Activated T-cell treated with anti-CD3 and anti-CD28 coated beads for 1 hour (primary cell): ENCODE measurements around the gene MVD.

Experiments used
- DNase-seq: peaks from one replicate; pipeline ENCODE4 v3.0.0-alpha.2; 2020; ENCODE audit warnings: low read depth

The MVD gene

DNA sequence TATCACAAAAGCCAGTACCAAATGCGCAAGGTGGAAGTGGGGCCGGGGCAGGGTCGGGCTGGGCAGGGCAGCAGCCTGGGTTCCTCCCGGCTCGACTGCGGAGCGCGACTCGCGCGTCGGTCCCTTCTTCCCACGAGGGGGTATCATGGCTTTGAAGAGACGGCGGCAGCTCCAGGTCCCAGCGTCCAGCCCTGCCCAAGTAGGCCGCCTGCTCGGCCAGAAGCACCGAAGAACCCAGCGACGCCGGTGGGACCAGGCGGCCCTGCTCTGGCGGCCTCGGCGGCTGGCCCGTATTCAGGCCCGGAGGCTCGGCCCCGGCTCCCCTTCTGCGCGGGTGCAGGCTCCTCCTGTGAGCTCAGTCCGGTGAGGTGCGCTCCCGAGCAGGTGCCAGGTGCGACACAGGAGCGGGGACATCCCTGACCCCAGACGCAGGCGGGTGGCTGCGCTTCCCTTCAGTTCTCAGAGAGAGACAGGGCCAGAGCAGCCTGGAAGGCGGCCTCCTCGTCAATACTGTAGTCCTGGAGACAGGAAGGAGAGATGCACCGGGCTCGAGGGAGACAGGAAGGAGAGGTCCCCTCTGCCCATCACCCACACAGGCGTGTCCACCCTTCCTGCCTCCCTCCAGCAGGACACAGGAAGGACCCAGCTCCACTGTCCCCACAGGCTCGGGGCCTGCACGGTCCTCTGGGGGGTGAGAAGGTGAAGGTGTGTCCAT lies 34.4 kb upstream of the MVD start:
- no peak for DNase-seq

DNA sequence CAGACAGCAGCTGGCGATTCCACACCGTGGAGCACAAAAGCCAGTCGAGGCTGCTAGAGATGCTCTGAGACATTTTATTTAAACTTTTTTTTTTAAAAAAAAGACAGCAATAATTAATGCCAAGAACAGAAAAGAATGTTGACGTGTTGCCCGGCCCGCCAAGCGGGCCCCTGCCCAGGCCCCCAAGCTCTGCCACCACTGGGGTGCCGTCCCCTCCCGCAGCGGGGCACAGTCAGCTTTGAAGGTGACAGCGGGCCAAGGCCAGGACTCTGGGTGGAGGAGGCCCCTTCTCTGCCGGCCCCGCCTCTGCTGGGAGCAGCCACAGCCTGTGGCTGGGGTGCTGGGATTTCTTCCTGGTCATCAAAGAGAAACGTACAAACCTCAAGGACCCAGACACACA lies 33.5 kb upstream of the MVD start:
- no peak for DNase-seq

DNA sequence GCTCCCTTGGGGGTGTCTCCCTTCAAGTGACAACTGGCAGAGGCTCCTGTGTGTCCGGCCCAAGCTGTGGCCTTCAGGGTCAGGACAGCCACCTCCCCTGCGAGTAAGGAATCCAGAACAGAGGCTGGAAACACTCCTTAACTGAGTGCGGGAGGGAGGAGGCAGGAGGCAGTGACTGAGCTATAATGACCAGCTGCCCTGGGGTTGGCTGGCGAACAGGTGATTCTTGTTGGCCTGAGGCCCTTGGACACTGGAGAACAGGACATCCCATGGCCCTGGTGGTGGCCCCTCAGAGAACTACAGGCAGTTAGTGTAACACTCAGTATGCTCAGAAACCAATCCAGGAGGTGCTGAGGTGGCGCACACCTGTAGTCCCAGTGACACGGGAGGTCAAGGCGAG lies 32.9 kb upstream of the MVD start:
- DNase-seq = no peak

DNA sequence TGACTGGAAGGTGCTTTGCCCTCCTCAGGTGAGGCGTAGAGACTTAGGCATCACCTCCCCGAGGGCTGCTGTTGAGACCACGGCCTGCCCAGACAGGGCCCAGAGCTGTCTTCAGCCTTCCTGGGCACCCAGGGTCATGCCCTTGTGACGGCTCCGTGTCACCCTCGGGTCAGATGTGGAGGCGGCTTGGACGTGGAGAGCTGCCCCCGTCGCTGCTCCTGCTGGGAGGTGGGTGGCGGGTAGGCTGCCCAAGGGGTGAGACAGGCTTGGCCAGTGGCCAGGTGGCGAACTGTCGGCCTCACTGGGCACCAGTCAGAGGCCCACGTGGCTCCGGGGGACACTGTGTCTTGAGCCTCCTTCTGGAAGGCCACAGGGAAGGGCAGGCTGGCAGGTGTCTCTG lies 32.3 kb upstream of the MVD start:
- DNase-seq = no peak

DNA sequence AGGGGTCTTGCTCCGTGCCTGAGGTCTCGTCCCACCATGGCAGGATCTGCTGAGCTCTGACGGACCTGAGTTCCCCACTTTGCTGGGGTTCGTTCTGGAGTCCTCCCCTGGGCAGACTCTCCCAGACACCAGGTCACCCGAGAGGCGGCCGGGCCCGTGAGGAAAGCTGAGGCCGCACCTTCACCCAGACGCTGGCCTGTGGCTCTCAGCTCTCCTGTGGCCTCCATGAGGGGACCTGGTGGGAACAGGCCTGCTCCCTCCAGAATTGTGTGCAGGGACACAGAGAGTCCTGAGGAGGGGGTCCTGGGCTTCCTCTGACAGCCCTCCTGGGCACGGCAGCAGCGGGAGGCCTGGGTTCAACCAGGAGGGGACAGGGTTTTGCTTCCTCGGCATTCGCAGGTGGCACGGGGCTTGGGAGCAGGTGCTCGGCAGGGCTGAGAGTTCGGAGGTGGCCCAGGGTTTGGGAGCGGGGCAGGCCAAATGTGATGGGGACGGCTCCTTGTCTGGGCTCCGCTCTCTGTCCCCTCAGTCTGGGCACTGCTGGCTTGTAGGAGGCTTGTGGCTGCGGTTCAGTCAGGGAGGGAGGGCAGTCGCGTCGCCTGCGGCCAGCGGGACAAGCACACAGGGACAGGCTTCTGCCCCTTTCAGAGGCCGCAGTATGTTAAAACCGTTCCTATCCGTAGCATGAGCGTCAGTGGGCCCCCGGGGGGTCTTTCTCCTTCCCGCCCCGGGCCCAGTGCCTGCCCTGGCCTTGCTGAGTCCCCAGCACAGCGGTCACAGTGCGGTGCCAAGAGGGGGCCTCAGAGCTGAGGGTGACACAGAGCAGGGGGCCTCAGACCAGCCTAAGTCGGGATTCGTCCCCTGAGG lies 31.6 kb upstream of the MVD start:
- DNase-seq = no peak

DNA sequence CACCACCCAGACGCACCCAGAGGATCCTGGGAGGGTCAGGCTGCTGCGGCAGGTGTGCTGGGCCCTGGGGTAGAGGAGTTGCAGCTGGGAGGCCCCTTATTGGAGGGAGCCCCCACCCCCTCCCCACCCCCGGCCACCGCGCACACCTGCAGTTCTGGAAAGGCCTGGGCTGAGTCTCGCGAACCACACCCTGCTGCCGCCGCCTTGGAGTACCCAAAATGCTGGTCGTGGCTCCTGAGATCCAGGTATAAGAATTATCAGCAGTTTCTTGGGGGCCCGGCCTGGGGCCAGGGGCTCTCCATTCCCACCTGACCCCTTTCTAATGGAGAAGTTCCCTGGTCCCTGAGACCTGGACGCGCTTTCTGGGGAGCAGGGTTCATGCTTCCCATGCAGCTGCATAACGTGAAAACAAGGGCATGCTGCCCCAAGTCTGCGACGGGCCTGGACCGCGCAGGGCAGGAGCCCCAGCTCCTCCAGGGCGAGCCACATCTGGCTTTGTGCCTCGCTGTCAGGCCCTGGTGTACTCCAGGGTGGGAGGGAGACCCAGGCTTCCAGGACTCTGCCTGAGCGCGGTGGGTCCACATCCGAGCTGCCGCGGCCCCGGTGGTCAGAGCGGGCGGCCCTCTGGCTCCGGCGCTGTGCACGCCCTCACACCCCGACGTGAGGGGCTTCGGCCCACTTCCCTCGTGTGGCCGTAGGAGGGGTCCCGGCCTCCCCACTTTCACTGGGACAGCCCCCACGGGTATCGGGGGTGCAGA lies 30.7 kb upstream of the MVD start:
- DNase-seq = no peak

DNA sequence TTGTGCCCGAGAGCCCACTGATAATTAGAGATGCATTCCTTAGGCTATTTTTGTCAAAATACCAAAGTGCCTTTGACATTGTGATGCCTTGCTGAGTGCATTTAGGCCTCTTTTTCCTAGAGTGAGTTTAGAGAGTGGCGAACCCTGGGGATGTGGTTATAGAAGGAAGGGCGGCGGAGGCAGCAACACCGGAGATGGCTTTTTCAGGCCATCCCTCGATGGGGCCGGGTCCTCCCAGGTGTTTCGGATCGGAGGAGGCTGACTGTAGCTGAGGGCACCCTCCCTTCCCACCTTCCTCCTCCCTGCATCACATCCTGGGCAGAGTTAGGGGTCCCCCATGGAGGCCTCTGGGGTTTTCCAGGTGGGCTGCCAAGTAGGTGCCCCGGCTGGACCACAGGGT lies 30.0 kb upstream of the MVD start:
- DNase-seq = no peak

DNA sequence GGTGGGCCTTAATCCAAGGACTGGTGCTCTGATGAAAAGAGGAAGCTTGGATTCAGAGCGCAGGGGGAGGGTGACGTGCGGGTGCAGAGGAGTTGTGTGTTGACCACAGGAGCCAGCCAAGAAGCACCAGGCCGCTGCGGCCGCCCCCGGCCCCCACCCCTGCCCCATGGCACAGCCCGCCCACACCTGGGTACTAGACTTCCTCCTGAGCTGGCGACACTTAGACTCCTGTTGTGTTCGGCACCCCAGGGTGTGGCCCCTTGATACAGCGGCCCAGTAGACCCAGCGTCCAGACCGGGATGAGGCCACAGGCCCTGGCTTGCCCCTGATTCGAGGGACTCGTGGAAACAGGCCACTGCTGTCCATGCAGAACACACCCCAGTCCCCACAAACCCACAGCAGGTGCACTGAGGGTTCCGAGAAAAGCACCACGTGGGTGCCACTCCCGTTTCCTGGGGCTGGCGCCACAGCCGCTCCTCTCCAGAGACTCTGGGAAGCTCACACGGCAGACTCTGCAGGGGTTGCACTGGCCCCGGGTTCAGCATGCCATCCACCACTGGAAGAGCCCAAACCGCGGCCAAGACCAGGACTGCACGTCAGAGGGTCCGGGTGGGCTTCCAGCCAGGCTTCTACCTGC lies 29.2 kb upstream of the MVD start:
- no peak for DNase-seq

DNA sequence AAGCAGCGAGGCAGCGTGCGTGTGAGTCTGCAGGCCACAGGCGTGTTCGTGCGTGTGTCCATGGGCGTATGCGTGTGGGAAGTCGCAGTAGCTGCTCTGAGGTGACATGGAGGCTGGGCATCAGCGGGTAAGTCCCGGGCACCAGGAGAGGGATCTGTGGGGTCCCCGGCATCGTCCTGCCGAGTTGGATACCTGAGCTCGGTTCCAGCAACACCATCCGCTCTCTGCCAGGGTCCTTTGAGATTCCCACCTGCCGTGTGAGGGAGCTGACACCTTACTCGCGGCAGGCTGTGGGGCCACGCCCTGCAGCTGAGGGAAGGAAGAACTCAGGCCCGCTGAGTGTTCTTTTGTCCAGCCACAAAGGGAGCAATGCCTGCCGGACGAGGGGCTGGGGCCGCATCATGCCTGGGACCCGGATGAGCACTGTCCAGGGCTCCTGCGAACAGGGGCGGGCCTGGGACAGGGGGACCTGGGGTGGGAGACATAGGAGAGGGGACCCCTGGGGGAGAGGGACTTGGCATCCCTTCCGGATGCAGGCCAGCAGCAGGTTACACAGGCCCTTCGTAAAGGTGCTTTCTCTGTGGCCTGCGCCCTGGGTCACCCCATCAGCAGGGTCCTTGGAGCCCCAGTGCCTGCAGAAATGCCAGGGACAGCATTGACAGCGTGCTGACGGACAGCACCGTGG lies 28.4 kb upstream of the MVD start:
- no peak for DNase-seq

DNA sequence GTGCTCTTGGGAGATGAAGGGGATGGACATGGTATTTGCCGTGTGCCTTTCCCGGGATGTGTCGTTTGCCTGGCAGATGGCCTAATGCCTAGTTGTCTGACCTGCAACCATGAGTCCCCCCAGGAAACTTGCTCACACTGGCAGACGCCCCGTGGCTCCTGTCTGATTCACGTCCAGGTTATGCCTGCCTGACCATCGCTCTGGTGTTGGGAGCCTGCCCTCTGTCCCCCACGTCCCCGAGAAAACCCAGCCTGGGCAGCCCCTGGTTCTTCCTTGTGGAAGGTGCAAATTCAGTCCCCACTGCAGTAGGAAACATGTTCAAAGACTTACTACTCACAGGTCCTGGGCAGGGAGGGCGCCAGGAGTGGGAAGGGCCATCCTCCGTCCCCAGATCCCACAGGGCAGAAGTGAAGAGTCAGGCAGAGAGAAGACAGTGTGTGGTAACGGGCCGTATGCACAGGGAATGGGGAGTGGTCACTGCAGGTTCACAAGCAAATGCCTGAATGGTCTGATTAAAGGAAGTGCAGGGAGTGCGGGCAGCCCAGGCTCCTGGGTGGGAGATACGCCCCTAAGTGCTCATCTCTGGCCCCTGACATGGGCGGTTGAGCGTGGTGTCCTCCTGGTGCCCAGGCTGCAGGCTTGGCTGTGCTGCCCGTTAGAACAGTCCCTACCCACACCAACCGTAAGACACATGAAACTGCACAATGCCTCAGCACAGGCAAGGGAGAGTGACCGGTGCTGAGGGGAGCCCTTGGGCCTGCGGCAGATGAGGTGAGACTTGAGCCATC lies 27.6 kb upstream of the MVD start:
- DNase-seq = no peak

DNA sequence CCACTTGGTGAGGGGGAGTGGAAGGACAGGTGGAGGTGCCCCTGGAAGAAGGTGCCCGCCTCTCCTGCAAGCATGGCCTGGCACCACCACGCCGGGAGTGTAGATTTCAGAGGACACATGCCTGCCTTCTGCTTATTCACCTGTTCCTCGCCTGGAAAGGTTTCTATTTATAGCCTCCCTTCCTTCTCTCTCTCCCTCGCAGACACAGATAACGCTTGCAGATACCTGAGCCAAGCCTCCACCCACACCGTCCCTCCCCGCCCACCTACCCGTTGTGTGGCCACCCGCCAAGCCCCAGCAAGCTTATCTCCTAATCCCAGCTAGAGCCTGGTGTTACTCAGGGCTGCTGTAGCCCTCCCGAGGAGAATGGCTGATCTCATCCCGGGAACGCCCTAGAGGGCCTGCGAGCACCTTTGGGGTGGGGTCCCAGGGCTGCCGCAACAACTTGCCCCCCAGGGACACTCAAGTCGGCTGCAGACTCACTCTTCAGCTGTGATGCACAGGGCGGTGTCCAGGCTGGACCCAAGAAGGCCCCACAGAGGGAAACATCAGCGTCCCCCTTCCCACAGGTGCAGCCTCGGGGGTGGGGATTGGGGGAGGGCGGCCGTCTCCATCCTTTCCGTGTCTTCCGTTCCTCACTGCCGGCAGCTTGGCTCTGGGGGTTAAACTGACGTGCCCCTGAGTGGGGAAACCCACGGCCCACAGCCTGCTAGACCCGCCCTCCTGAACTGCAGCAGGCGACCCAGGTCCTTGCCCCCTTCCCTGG lies 25.3 kb upstream of the MVD start:
- DNase-seq = no peak

DNA sequence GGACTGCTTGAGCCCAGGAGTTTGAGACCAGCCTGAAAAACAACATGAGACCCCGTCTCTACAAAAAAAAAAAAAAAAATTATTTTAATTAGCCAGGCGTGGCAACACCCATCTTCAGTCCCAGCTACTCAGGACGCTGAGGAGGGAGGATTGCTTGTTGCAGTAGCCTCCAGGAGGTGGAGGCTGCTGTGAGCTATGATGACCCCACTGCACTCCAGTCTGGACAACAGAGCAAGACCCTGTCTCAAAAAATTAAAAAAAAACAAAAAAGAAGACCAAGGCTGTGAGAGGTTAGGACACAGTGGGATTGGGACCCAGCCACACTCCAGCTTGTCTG lies 24.8 kb upstream of the MVD start:
- no peak for DNase-seq

DNA sequence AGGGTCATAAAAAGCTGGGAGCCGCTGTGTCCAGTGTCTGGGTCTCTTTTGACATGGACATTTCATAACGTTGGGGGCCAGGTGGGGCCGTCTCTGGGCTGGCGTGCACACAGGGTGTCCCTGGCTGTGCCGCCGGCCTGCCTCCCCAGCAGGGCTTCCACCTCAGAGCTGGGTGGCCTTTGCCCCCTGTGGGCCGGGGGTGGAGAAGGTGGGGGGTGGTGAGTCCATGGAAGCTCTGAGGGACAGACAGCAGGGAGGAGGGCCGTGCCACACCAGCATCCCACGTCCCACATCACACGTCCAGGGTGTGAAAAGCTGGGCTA lies 24.3 kb upstream of the MVD start:
- no peak for DNase-seq

DNA sequence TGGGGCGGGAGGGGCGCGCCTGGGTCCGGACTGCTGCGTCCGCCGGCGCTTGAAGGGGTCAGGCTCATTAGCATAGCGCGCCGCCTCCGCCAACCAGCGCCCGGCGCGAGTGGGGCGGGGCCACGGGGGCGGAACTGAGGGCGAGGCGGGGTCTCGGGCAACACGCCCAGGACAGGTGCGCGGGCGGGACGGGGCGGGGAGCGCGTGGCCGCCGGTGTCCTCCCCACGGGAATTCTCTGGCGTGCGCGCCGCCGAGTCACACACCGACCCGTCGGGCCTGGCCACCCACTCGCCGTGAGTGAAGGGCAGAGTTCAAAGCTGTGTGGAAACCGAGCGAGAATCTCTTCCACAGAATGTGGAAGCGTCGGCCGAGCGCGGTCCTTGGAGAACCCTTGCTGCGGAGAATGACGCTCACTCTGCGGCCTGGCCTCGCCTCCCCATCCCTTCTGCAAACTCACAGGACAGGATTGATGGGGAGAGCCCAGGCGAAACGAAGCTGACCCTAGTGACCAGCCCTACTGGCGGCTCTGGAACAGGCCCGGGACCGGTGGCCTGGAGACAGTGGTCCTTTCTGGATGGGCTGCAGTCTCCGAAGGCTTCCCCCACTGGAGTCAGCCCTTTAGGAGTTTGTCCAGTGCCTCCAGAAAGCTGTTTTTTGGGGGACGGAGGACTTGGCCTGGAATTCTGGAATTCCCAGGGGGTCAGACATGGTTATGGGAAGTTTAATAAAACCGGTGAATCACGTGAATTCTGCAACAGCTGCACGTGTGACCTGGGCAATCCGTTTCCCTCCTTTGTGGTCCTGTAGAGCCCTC lies 23.8 kb upstream of the MVD start, which contains the start of gene SNAI3:
TSS of gene SNAI3 (minus strand) at position 69 of the 815 bp plus-strand sequence. CDS start 101 bp downstream, outside the sequence.
- peak; percentile 75 for DNase-seq

DNA sequence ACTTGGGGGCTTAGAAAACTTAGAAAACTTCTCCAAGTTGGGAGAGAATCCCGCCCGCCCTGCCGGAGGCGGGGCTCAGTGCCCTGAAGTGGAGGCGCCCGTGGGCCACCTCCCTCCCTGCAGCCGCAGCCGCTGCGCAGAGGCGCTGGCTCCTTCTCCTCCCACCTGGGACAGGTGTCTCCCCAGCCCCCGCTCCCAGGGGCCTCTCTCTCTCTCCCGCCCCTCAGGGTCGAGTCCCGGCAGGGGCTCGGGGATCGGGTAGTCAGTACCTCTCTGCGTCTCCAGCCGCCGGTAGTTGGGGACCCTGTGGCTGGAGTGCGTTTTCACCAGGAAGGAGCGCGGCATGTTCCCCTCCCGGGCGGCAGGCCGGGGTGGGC lies 23.2 kb upstream of the MVD start:
- DNase-seq = no peak

DNA sequence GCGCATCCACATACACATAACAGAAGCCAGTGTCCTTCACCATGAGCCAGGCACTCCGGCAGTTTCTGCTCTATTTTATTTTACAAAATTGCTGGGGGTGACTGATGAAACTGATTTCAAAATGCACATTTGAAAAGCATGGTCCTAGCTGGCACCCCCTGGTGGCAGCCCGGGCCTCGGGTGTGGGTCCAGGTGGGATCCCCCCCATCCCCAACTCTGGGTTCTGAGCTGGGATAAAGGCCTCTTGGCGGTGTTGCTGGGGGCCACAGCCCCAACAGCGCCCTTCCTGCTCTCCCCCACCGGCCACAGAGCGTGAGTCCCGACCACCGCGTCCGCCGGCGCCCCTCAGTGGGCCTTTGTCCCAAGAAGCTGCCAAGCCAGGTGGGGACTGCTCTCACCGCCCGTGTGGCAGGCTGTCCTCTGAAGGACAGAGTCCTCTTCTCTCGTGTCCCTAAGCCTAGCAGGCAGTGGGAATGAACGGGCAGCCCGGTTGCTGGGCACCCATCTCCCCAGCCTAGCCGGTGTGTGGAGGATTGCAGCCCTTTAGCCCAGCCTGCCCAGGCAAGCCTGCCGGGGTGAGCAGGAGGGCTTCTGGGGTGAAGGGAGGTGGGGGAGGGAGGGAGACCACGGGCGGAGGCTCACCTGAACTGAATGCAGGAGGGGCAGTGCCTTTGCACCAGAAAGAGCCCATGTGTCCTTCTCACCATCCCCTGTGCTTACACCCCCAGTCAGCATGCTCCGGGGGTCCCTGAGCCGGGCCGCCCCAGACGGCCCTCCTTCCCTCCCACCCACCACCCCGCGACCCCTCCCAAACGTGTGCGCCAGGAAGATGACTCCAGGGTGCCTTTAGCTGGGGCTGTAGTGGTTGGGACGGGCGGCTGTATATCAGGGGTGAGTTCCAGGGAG lies 22.5 kb upstream of the MVD start:
- peak; percentile 63 for DNase-seq

DNA sequence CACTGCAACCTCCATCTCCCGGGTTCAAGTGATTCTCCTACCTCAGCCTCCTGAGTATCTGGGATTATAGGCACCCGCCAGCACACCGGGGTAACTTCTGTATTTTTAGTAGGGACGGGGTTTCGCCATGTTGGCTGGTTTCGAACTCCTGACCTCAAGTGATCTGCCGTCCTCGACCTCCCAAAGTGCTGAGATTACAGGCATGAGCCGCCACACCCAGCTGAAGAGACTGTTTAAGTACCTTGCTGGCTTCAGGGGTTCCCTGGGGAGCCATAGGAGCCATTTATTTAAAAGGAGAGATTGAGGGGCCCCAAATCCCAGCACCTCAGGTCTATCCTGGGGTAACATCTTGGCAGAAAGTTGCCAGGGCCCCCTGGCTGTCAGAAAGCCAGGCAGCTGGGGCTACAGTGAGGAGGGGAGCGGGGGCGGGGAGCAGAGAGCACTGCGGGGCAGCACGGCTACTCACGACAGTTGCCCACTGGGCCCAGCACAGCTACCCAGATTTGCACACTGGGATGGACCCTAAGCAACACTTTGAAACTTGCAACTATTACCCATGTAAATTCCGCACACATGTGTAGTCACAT lies 21.8 kb upstream of the MVD start:
- DNase-seq = no peak
